Prostate gland (tissue), 2 donors: ENCODE measurements around the gene ATE1. TPM values are rescaled to one million over a fixed set of nuclear protein-coding genes. Genes with fewer than 3 reads are reported as not detected.

Source experiments
- DNase-seq: peaks from one replicate; pipeline ENCODE4 v3.0.0-alpha.2; 2019; ENCODE audit warnings: low spot score
- H3K27ac ChIP-seq, 2 donors: fragments of 200-600 bp; sonication (generic); 2 replicates each; pipeline ENCODE4 v1.5.1; 2017 to 2019
- H3K27me3 ChIP-seq: fragments of 200-600 bp; sonication (generic); replicated peaks from 2 replicates; pipeline ENCODE4 v1.5.1; 2019; ENCODE audit not compliant: insufficient read depth
- H3K36me3 ChIP-seq, 2 donors: fragments of 200-600 bp; sonication (generic); 1 replicate in 1 of 2; 2 replicates in 1 of 2; pipeline versions ENCODE4 v1.5.1 to v1.8.1; 2017 to 2019
- H3K4me1 ChIP-seq: fragments of 200-600 bp; sonication (generic); replicated peaks from 2 replicates; pipeline ENCODE4 v1.5.1; 2019
- H3K4me3 ChIP-seq, 2 donors: fragments of 200-600 bp; sonication (generic); 2 replicates each; pipeline ENCODE4 v1.5.1; 2017 to 2019
- H3K9me3 ChIP-seq: fragments of 200-600 bp; sonication (generic); 2 replicates; pipeline ENCODE4 v1.5.1; 2017
- CTCF ChIP-seq, 4 experiments: fragments of 200-600 bp in 2 of 4; fragments of 450-650 bp in 2 of 4; sonication (generic) in 2 of 4; IDR thresholded peaks; 1 replicate in 3 of 4; 2 replicates in 1 of 4; pipeline ENCODE4 v1.5.1; 2016 to 2019; ENCODE audit warnings: antibody characterized with exemption in 4 of 4, mild to moderate bottlenecking in 2 of 4, moderate library complexity in 2 of 4
- POLR2A ChIP-seq: fragments of 450-650 bp; IDR thresholded peaks from one replicate; pipeline ENCODE4 v1.6.1; 2016; ENCODE audit warnings: antibody characterized with exemption, mild to moderate bottlenecking
- POLR2AphosphoS5 ChIP-seq: sonication (generic); formaldehyde crosslinking; IDR thresholded peaks from one replicate; pipeline ENCODE4 v1.6.1; 2017; ENCODE audit warnings: antibody characterized with exemption
- WGBS: methylation state at CpG from one replicate; pipeline ENCODE4 v1.1.5; 2018; 5-methylcytosine and 5-hydroxymethylcytosine counted together
- intact Hi-C: fragments of 100-400 bp; cut with DNase I; formaldehyde crosslinking; loops from one replicate; pipeline ENCODE4 v1.14.2; 2022
- total RNA-seq, 2 donors: library from RNA; depleted of rRNA; stranded (reverse); fragments of >200 nt; gene quantifications; one replicate each; pipeline ENCODE4 v1.1.0, GENCODE V29; 2016

Gene ATE1
- total RNA-seq, 2 donors from 2014 or later: 29.9 to 36.2 TPM

- Histone ChIP-seq H3K4me1 (no peaks in the 10 kb centered on the region), H3K4me3 (no peak overlapping the region), H3K9me3 (no peaks in the 10 kb centered on the region), H3K27ac (no peak overlapping the region), H3K27me3 (no peaks in the 10 kb centered on the region), H3K36me3 (no peaks in the 10 kb centered on the region)
- no peak for DNase-seq
- WGBS: 80% methylated on average over 9 of the region's 9 CpGs
- intact Hi-C loops: no loop called here
- TF ChIP-seq CTCF (IDR thresholded peaks at IDR 0.05) (no peak), POLR2AphosphoS5 (no peak)
Observed at GRCh38 chr10:121710207-121710606, 217.6 kb downstream of the ATE1 start.

- intact Hi-C loops: no loop called here
- Histone ChIP-seq H3K27me3 (no peaks in the 10 kb centered on the region), H3K36me3 (no peaks in the 10 kb centered on the region), H3K9me3 (no peaks in the 10 kb centered on the region), H3K4me3 (no peak overlapping the region), H3K4me1 (no peaks in the 10 kb centered on the region), H3K27ac (no peak overlapping the region)
- WGBS: 77% methylated on average over 9 of the region's 9 CpGs
- TF ChIP-seq POLR2AphosphoS5: no peak
- no peak for TF ChIP-seq CTCF (IDR thresholded peaks at IDR 0.05)
- no peak for TF ChIP-seq POLR2A
- no peak for DNase-seq
Observed at GRCh38 chr10:121709675-121710073, 218.2 kb downstream of the ATE1 start.

- TF ChIP-seq POLR2AphosphoS5 (no peak), CTCF (IDR thresholded peaks at IDR 0.05) (no peak), POLR2A (no peak)
- Histone ChIP-seq H3K4me3 (no peak overlapping the region), H3K27ac (no peak overlapping the region), H3K27me3 (no peaks in the 10 kb centered on the region), H3K36me3 (no peaks in the 10 kb centered on the region), H3K4me1 (no peaks in the 10 kb centered on the region), H3K9me3 (no peaks in the 10 kb centered on the region)
- no peak for DNase-seq
- intact Hi-C loops: no loop called here
- 85% methylated on average over 15 of the region's 15 CpGs for WGBS
Observed at GRCh38 chr10:121708728-121709674, 218.8 kb downstream of the ATE1 start.

GRCh38 chr10:121702351-121703320 is 225.2 kb downstream of the ATE1 start:
- H3K27me3 ChIP-seq: no peaks in the 10 kb centered on the region
- intact Hi-C loops: no loop called here
- H3K4me3 ChIP-seq: no peak overlapping the region
- no peaks in the 10 kb centered on the region for H3K9me3 ChIP-seq
- H3K36me3 ChIP-seq: no peaks in the 10 kb centered on the region
- no peak for TF ChIP-seq POLR2AphosphoS5
- no peak for TF ChIP-seq CTCF (IDR thresholded peaks at IDR 0.05)
- no peak for TF ChIP-seq POLR2A
- H3K4me1 ChIP-seq: no peaks in the 10 kb centered on the region
- 58% methylated on average over 13 of the region's 13 CpGs for WGBS
- H3K27ac ChIP-seq: no peak overlapping the region
- DNase-seq: no peak
